ENCODE measurements around the gene FGF4.
A peak's percentile ranks its signal among the peaks of the same experiment; 100 is the strongest.

FGF4 gene

GRCh38 chr11:69775163-69775755 lies at the start of gene FGF4:
TSS of gene FGF4 (minus strand) at chr11:69775341. CDS start at chr11:69775084, 257 bp downstream.
- DNase-seq = no peak

- no peak for DNase-seq
Observed at GRCh38 chr11:69823641-69824265, 48.6 kb upstream of the FGF4 start.

GRCh38 chr11:69822676-69823494 lies 47.7 kb upstream of the FGF4 start:
- DNase-seq = no peak

- no peak for DNase-seq
Observed at GRCh38 chr11:69821511-69822040, 46.4 kb upstream of the FGF4 start.

- no peak for DNase-seq
Observed at GRCh38 chr11:69820441-69820840, 45.3 kb upstream of the FGF4 start.

GRCh38 chr11:69819541-69820070 lies 44.5 kb upstream of the FGF4 start:
- no peak for DNase-seq

- DNase-seq = no peak
Observed at GRCh38 chr11:69818603-69819441, 43.7 kb upstream of the FGF4 start, which contains the start of gene FGF3. TSS of gene FGF3 (minus strand) at chr11:69819416. CDS start at chr11:69818933, 483 bp downstream.

- no peak for DNase-seq
Observed at GRCh38 chr11:69818231-69818602, 43.1 kb upstream of the FGF4 start.

GRCh38 chr11:69817265-69818230 lies 42.4 kb upstream of the FGF4 start:
- DNase-seq = no peak

GRCh38 chr11:69816671-69817070 lies 41.5 kb upstream of the FGF4 start:
- no peak for DNase-seq

- DNase-seq = no peak
Observed at GRCh38 chr11:69815973-69816372, 40.8 kb upstream of the FGF4 start.

GRCh38 chr11:69814902-69815301 lies 39.8 kb upstream of the FGF4 start:
- no peak for DNase-seq

- DNase-seq = no peak
Observed at GRCh38 chr11:69814411-69814810, 39.3 kb upstream of the FGF4 start.

GRCh38 chr11:69813839-69814238 lies 38.7 kb upstream of the FGF4 start:
- DNase-seq = no peak

- no peak for DNase-seq
Observed at GRCh38 chr11:69812946-69813345, 37.8 kb upstream of the FGF4 start.

- DNase-seq = no peak
Observed at GRCh38 chr11:69812256-69812655, 37.1 kb upstream of the FGF4 start.

GRCh38 chr11:69811431-69811830 lies 36.3 kb upstream of the FGF4 start:
- DNase-seq = no peak

- DNase-seq = no peak
Observed at GRCh38 chr11:69810289-69811118, 35.4 kb upstream of the FGF4 start.

GRCh38 chr11:69808667-69809086 lies 33.5 kb upstream of the FGF4 start:
- peak; percentile 53 for DNase-seq

- no peak for DNase-seq
Observed at GRCh38 chr11:69807106-69807815, 32.1 kb upstream of the FGF4 start.

Measured in OCI-M1 (cell line).